GM19043 (cell line): ENCODE results near the gene ABCC2.
"Not testable (repeated sequence)": the region's sequence is repeated elsewhere in the genome, so short reads cannot be mapped to it uniquely, and the experiment has no call there.

Experiments
- ATAC-seq: cut with Tn5 transposase; IDR thresholded peaks from one replicate; pipeline ENCODE4 v1.9.1; 2021; ENCODE audit warnings: low read depth; ENCODE audit not compliant: unreplicated experiment

ABCC2 gene

DNA sequence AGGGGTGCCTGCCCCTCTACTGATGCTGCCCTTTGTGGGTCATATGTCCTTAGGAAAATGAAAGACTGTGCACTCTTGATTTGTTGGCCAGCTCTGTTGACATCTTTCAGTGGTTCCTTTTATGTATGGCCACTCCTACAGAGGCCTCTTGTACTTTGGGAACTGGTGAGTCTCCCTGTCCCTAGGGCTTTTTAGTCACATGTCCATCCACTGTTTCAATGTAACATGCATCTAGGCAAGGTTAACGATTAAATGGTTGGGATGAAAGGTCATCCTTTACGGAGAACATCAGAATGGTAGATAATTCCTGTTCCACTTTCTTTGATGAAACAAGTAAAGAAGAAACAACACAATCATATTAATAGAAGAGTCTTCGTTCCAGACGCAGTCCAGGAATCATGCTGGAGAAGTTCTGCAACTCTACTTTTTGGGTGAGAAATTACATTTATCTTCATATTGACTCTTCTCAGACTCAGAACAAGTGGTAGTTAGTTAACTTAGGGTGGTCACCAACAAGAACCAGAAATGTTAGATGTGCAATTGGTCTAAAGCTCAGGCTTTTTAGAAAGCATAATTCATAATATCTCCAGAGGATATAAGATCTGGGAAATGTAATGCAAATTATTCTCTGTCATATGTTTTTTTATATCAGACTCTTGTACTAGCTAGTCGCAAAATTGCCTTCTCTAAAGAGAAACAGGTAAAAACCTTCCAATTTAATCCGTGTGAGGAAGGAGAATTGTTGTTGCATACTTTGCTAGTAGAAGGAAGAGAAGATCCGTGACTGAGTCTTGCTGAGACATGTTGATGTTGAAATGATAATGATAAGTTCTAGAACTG lies at the start of gene ABCC2:
Gene ABCC2, plus strand, starts transcription at position 194 of the 840 bp plus-strand sequence. Its CDS starts 205 bp downstream, at position 399.
- ATAC-seq, result no peak

- ATAC-seq, result no peak
These were observed 49.1 kb upstream of the ABCC2 start for GRCh38 chr10:99733366-99733765.

DNA sequence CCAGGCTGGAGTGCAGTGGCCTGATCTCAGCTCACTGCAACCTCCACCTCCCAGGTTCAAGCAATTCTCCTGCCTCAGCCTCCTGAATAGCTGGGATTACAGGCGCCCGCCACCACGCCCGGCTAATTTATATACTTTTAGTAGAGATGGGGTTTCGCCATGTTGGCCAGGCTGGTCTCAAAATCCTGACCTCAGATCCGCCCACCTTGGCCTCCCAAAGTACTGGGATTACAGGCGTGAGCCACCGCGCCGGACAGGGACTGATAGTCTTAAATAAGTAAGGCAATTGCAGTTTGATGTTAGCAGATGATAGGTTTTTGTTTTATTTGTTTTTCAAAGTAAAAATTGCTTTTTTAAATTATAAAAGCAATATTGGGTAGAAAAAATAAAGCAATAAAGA lies 48.3 kb upstream of the ABCC2 start:
- not testable (repeated sequence) for ATAC-seq

GRCh38 chr10:99740260-99740659 lies 42.2 kb upstream of the ABCC2 start:
- no peak for ATAC-seq

GRCh38 chr10:99740933-99741559 lies 41.4 kb upstream of the ABCC2 start:
- no peak for ATAC-seq

DNA sequence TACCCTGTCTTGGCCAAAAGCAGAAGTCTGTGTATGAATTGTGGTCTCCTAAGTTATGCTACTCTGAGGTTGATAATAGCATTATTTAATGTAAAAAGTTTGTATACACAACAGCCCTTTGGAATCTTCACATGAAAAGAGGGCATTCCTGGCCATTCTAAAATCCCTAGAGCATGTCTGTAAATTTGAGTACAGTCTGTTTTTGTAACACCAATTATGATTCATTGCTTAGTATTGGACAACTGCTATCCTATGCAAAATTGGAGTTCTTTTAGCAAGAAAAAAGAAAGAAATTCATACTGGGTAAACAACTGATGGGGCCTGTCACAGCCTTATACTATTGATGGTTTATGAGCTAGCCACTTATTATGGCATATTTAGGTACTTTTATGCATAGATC lies 40.2 kb upstream of the ABCC2 start:
- no peak for ATAC-seq

DNA sequence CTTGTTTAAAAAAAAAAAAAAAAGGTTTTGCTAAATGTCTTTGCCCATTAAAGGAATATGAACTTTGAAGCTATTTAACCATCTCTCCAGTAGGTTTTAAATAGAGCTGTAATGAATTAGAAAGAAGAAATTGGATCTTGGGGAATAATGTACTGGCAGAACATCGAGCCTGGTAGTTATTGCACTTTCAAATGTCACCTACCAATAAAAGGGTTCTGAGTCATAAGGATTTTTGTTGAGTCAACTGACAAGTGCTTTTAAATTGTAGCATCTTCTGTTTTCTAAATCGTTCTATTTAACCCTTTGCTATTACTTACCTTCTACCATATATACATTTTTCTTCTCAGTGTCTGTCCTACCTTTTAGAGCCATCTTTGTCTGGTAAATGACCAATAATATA lies 39.7 kb upstream of the ABCC2 start:
- no peak for ATAC-seq

GRCh38 chr10:99743841-99744240 lies 38.6 kb upstream of the ABCC2 start:
- ATAC-seq, result no peak

- ATAC-seq, result not testable (repeated sequence)
These were observed 36.3 kb upstream of the ABCC2 start for GRCh38 chr10:99746166-99746565.

DNA sequence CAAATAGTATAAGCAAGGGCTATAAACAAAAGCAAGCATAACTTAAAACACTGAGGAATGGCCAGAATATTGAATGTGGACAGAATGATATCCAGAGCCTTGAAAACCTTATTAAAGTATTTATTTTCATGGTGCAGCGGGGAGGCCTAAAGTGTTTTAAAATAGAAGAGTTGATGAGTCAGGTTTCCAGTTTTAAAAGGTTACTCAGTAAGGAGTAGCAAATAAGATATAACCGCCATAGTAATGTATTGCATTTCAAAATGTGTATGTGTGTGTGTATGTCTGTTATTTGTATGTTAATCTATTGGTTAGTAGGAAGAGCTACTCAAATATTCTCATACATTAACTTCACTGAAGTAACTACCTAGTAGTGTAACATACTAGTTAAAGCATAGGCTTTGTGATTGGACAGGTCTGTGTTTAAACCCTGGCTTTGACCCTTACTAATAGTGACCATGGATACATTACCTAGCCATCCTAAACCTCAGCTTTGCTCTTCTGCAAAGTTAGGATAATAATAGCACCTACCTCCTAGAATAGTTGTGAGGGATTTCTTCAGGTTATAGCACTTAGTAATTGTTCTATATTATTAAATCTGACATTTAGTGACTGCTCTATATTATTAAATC lies 33.5 kb upstream of the ABCC2 start:
- ATAC-seq, result no peak

- no peak for ATAC-seq
These were observed 31.8 kb upstream of the ABCC2 start for GRCh38 chr10:99750641-99751040.

- ATAC-seq, result no peak
These were observed 27.8 kb upstream of the ABCC2 start for GRCh38 chr10:99754670-99755069.

DNA sequence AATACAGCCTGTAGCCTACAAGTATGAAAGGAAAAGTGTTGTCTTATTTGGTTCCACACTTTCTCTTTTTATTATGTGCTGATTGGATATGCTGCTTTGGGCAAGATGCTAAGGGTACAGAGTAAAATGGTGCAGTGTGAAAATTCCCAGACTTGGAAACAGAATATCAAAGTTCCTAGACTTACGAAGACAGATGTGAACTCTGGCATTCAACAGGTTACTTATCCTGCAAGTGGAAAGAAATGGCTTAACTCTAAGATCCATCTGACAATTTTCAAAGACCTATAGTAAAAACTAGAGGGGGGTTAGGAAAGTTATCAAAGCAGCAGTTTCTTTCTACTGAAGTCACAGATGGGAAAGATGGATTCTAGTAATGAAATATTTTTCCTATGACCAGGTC lies 26.3 kb upstream of the ABCC2 start:
- no peak for ATAC-seq

DNA sequence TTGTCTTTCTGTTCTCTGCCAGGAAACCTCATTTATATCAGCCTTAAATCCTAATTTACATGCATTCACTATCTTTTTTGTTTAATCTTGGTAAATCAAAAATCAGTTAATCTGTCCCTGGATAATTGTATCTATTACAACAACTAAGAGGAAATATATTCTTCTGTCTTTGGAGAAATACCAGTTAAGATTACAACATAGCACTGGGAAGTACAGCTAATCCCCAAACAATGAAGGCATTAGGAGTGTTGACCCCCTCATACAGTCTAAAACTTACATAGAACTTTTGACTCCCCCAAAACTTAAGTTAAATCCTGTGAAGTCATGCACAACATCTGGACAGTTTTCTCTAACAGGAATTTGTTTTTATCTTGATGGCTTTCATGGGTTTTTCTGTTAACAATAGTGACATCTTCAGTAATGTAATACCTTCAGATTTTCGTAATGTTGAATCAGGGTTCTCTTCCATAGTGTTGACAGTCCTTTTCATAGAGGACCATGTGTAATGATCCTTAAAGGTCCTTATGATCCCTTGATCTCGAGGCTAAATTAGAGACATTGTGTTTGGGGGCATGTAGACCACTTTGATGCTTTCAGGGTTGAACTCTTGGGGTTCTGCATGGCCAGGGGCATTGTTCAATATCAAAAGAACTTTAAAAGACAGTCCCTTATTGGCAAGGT lies 24.1 kb upstream of the ABCC2 start:
- ATAC-seq, result no peak

GRCh38 chr10:99760321-99760720 lies 22.1 kb upstream of the ABCC2 start:
- ATAC-seq, result no peak

GRCh38 chr10:99761365-99761764 lies 21.1 kb upstream of the ABCC2 start:
- no peak for ATAC-seq

DNA sequence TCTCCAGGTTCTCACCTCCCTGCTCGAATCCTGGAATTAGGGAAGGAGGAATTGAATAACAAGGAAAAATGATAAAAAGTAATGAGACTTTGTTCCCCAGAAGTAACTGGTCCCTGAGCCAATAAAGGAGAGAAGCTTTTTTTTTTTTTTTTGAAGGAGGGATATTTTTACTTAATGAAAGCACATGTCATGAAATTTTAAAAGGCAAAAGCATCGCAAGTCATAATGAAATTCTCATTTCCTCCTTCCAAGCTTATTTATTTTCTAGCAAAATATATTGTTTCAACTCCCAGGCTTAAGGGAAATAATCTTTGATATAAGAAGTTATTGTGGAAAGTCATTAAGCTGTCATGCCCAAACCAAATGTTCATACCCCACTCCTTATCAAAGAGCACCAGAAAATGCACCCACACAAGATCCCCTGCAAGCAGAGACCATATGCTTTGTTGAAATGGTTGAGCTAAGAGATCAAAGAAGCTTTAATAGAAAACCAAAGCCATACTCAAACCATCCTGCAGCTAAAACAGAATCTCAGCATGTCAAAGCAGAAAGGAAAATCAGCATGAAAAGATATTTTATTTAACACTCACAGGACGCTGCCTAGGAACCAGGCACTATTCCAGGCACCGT lies 16.7 kb upstream of the ABCC2 start:
- peak; percentile 20 for ATAC-seq

DNA sequence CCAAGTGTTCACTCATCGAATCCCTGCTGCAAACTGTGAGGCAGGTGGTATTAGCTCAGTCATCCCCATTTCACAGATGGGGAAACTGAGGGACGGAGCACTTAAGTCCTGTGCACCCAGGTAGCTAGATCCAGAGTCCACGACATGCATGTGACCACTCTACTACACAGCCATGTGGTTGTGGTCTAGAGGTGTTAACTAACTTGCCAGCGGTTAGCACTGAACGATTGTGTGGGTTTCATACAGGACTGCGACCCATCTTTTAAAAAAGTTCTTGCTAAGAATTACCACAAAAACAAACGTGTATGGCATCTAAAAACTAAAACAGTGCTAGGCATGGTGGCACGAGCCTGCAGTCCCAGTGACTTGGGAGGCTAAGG lies 16.1 kb upstream of the ABCC2 start:
- ATAC-seq, result peak; percentile 79

DNA sequence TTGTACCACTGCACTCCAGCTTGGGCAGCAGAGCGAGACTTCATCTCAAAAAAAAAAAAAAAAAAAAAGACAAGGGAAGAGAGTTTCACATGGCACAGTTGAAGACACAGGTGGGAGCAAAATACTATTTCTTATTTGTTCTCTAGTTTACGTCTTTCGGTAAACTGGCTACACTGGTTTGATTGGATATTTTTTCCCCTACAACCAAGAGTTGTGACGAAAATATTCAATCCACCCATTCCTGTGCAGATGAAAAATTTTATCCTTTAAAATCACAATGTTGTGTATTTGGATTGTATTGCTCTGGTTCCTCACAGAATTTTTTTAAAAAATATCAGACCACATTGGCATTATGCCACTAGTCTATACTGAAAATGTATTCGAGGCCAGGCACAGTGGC lies 14.5 kb upstream of the ABCC2 start:
- ATAC-seq, result no peak

GRCh38 chr10:99768556-99768955 lies 13.9 kb upstream of the ABCC2 start:
- ATAC-seq, result no peak

DNA sequence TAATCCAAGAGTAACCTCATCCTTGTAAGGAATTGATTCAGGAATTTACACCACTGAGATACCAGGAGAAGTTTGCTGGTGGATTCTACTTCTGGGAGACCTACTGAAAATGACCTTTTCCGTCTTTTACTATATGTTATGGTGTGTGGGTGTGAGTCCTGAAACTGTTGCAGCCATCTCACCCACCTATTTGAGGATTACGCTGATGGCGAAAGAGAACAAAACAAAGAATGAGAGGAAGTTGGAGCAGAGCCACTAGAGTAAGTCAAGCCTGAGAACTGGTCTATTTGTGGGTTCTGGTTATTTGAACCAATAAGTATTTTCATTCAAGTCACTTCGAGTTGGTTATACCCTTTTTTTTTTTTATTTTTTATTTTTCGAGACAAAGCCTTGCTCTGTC lies 12.7 kb upstream of the ABCC2 start:
- no peak for ATAC-seq
